Measurements from ENCODE around the gene PEF1. TPM values are rescaled to one million over a fixed set of nuclear protein-coding genes. Genes with fewer than 3 reads are reported as not detected.
A peak's percentile ranks its signal among the peaks of the same experiment; 100 is the strongest.

PEF1 gene
- total RNA-seq, 4 donors from 2014 or later = 71.3 to 109 (median 88.7) TPM

DNA sequence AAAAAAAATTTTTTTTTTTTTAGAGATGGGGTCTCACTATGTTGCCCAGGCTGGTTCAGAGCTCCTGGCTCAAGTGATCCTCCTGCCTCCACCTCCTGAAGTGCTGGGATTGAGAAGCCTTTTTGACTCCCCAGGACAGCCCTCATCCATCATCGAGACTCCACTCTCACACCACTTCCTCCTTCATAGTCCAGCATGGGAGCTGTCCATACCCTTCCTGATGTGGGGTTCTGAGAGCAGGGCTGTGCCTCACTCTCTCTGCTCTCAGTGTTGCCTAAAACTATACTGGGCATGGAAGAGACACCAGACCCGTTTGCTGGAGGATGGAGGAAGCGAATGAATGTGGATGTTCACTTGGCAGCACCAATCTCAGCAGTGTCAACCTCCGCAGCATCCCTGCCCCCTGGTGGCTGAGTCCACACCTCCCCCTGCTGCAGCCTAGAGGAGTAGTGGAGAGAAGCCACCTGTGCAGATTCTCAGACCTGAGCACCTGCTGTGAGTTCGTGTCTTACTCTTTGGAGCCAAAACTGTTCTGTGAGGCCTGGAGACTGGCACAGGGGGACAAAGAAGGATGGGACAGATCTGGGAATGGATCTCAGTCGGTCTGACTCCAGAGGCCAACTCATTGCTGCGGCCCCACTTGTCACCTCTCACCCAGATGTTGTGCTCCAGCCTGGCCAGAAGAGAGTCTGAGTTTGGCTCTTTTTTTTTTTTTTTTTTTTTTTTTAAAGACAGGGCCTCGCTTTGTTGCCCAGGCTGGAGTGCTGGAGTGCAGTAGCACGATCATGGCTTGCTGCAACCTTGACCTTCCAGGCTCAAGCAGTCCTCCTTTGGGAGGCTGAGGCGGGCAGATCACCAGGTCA lies 50.7 kb downstream of the PEF1 start:
- H3K4me1 ChIP-seq = peaks cover 0 to 22% (median 0%) of the 10 kb centered on the region in 3 donors
- peak; percentile 76 for ATAC-seq
- TF ChIP-seq CTCF (IDR thresholded peaks at IDR 0.05) = peak in 3 of 4 experiments; percentile 88 to 94 (median 89)
- TF ChIP-seq POLR2AphosphoS5 (IDR thresholded peaks at IDR 0.05) = peak; percentile 54
- no peak for TF ChIP-seq POLR2A (IDR thresholded peaks at IDR 0.05)
- WGBS, 2 donors (ENCODE audit: low coverage in 1 of 2) = 26 to 80% methylated on average over 2 to 5 of the region's 10 CpGs
- H3K27me3 ChIP-seq = no peaks in the 10 kb centered on the region
- no peaks in the 10 kb centered on the region for H3K36me3 ChIP-seq
- H3K9me3 ChIP-seq = no peaks in the 10 kb centered on the region
- H3K27ac ChIP-seq = no peak overlapping the region
- no peak overlapping the region for H3K4me3 ChIP-seq

DNA sequence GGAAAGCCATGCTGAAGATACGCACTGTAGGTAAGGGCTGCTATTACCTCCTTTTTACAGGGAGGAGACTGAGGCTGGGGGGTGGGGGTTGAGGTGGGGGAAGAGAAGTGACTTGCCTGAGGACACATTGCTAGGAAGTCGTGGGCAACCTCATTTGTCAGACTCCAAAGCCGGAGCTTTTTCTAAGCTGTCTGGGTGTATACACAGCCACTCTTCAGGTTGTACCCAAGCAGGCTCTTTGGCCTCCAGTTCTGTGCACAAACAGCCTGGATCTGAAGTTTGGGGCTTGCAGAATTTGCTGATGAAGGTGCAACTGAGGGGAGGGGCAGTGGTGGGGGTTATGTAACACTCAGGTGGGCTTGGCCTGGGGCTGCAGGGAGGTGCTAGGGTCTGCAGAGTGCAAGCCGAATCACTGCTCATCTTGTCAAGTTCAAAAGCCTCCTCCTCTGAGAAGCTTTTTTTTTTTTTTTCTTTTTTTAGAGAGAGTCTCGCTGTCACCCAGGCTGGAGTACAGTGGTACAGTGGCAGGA lies 51.5 kb downstream of the PEF1 start:
- Histone ChIP-seq H3K27ac (peak overlapping the region in 1 of 4 donors; percentile 97), H3K4me3 (no peak overlapping the region), H3K9me3 (no peaks in the 10 kb centered on the region), H3K36me3 (no peaks in the 10 kb centered on the region), H3K27me3 (no peaks in the 10 kb centered on the region), H3K4me1 (peaks cover 0 to 30% (median 6%) of the 10 kb centered on the region in 3 donors)
- 73 to 76% methylated on average over 2 to 4 of the region's 5 CpGs for WGBS, 2 donors (ENCODE audit: low coverage in 1 of 2)
- TF ChIP-seq POLR2AphosphoS5 (IDR thresholded peaks at IDR 0.05) (no peak), POLR2A (IDR thresholded peaks at IDR 0.05) (no peak), CTCF (IDR thresholded peaks at IDR 0.05) (no peak), EP300 (IDR thresholded peaks at IDR 0.05) (no peak)
- ATAC-seq = no peak

GRCh38 chr1:31592132-31592531 lies 52.5 kb downstream of the PEF1 start:
- H3K4me1 ChIP-seq = peaks cover 0 to 41% (median 17%) of the 10 kb centered on the region in 3 donors
- peaks cover 0 to 2% of the 10 kb centered on the region in 2 donors for H3K36me3 ChIP-seq
- H3K4me3 ChIP-seq = no peak overlapping the region
- no peak for TF ChIP-seq POLR2AphosphoS5 (IDR thresholded peaks at IDR 0.05)
- no peak for TF ChIP-seq POLR2A (IDR thresholded peaks at IDR 0.05)
- TF ChIP-seq CTCF (IDR thresholded peaks at IDR 0.05) = no peak
- ATAC-seq = no peak
- no peaks in the 10 kb centered on the region for H3K27me3 ChIP-seq
- H3K27ac ChIP-seq = peak overlapping the region in 3 of 4 donors; percentile 85 to 97 (median 94)
- no peaks in the 10 kb centered on the region for H3K9me3 ChIP-seq

GRCh38 chr1:31591425-31592093 lies 53.1 kb downstream of the PEF1 start:
- Histone ChIP-seq H3K4me1 (peaks cover 0 to 47% (median 22%) of the 10 kb centered on the region in 3 donors), H3K36me3 (peaks cover 0 to 8% of the 10 kb centered on the region in 2 donors), H3K4me3 (no peak overlapping the region), H3K9me3 (no peaks in the 10 kb centered on the region), H3K27ac (peak overlapping the region in 3 of 4 donors; percentile 85 to 97 (median 94)), H3K27me3 (no peaks in the 10 kb centered on the region)
- peak; percentile 22 for ATAC-seq
- 37 to 52% methylated on average over 10 to 11 of the region's 11 CpGs for WGBS, 2 donors (ENCODE audit: low coverage in 1 of 2)
- no peak for TF ChIP-seq EP300 (IDR thresholded peaks at IDR 0.05)
- peak; percentile 70 for TF ChIP-seq POLR2AphosphoS5 (IDR thresholded peaks at IDR 0.05)

DNA sequence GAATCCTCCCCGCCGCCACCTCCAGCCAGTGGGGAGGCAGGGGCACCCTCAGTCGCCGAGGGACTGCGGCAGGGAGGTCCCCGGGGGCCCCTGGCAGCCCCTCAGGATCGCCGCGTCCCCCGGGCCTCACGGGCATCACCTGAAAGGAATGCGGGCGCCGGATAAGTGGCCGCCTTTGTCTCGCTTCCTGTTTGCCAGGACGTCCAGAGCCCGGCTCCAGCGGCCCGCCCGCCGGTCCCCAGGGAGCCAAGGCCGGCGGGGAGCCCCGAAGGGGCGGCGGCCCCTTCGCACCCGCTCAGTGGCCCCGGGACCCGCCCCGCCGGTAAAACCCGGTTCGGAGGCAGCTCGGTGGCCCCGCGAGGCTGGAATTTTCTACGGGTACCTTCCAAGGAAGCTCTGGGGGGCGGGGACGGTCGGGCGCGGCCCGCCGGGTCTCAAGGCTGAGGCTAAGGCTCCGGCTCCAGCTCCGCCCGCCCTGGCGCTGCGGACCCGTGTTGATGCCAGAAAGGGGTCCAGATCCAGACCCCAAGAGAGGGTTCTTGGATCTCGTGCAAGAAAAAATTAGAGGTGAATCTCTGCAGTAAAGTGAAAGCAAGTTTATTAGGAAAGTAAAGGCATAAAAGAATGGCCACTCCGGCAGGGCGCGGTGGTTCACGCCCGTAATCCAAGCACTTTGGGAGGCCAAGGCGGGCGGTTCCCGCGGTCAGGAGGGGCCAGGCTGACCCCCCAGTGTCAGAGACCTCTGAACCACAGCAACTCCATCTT lies 55.7 kb downstream of the PEF1 start:
- ATAC-seq = peak; percentile 57
- TF ChIP-seq EP300 (IDR thresholded peaks at IDR 0.05) (no peak), POLR2A (IDR thresholded peaks at IDR 0.05) (peak in 1 of 2 donors; percentile 28), CTCF (IDR thresholded peaks at IDR 0.05) (peak in 1 of 4 experiments; percentile 5), POLR2AphosphoS5 (IDR thresholded peaks at IDR 0.05) (peak; percentile 11)
- H3K27me3 ChIP-seq = no peaks in the 10 kb centered on the region
- H3K9me3 ChIP-seq = no peaks in the 10 kb centered on the region
- H3K4me1 ChIP-seq = peaks cover 0 to 73% (median 35%) of the 10 kb centered on the region in 3 donors
- H3K27ac ChIP-seq = peak overlapping the region; percentile 83 to 97 (median 93)
- peak overlapping the region; percentile 35 to 56 for H3K4me3 ChIP-seq
- H3K36me3 ChIP-seq = peaks cover 0 to 31% of the 10 kb centered on the region in 2 donors
- WGBS, 2 donors (ENCODE audit: low coverage in 1 of 2) = 0 to 66% methylated on average over 1 to 8 of the region's 62 CpGs

All from gastroesophageal sphincter (tissue), 4 donors.